ENCODE measurements around the gene FLT1. TPM values are rescaled to one million over a fixed set of nuclear protein-coding genes. Genes with fewer than 3 reads are reported as not detected.

The FLT1 gene
- total RNA-seq, 4 donors from 2014 or later, result 12.5 to 46.2 (median 31.3) TPM

- H3K27me3 ChIP-seq, result no peaks in the 10 kb centered on the region
- 95% methylated on average over 4 of the region's 4 CpGs for whole genome bisulfite sequencing
- no peak overlapping the region for H3K4me3 ChIP-seq
- TF ChIP-seq EP300 (IDR thresholded peaks at IDR 0.05) (no peak), POLR2A (IDR thresholded peaks at IDR 0.05; ENCODE audit: low read depth) (no peak), POLR2AphosphoS5 (IDR thresholded peaks at IDR 0.05) (no peak)
- TF ChIP-seq, protein P1, sequence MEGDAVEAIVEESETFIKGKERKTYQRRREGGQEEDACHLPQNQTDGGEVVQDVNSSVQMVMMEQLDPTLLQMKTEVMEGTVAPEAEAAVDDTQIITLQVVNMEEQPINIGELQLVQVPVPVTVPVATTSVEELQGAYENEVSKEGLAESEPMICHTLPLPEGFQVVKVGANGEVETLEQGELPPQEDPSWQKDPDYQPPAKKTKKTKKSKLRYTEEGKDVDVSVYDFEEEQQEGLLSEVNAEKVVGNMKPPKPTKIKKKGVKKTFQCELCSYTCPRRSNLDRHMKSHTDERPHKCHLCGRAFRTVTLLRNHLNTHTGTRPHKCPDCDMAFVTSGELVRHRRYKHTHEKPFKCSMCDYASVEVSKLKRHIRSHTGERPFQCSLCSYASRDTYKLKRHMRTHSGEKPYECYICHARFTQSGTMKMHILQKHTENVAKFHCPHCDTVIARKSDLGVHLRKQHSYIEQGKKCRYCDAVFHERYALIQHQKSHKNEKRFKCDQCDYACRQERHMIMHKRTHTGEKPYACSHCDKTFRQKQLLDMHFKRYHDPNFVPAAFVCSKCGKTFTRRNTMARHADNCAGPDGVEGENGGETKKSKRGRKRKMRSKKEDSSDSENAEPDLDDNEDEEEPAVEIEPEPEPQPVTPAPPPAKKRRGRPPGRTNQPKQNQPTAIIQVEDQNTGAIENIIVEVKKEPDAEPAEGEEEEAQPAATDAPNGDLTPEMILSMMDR (IDR thresholded peaks at IDR 0.05), result no peak
- H3K4me1 ChIP-seq, result peaks cover 0 to 10% (median 8%) of the 10 kb centered on the region in 4 donors
- DNase-seq (ENCODE audit: extremely low spot score), result no peak
- intact Hi-C loops (cut with DNase I), result no loop called here
- H3K9me3 ChIP-seq, result no peaks in the 10 kb centered on the region
- H3K27ac ChIP-seq (replicated peaks in 1 of 4), result no peak overlapping the region
- H3K36me3 ChIP-seq, result peaks cover 0 to 27% (median 0%) of the 10 kb centered on the region in 4 donors
Measured at GRCh38 chr13:28426381-28426780, 68.5 kb downstream of the FLT1 start.

DNA sequence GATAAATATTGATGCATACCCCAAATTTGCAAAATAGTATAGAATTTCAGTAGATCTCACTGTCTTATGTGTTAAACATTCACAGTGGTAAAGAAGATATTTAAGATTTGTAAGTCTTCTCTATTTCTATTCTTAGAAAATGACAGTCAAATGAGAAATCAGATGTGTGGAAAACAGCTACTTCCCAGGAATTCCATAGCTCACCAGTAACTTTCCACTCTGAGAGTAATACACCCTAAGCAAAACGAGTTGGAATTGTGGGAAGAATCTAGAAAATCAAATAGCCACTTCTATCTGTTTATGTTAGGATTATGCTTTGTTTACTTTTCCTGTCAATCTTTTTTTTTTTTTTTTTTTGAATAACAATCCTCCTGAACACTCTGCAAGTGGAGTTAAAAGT lies 69.1 kb downstream of the FLT1 start:
- Histone ChIP-seq H3K27ac (replicated peaks in 1 of 4) (no peak overlapping the region), H3K27me3 (no peaks in the 10 kb centered on the region), H3K36me3 (peaks cover 0 to 25% (median 0%) of the 10 kb centered on the region in 4 donors), H3K4me3 (no peak overlapping the region), H3K4me1 (peaks cover 0 to 10% (median 8%) of the 10 kb centered on the region in 4 donors), H3K9me3 (no peaks in the 10 kb centered on the region)
- no peak for DNase-seq (ENCODE audit: extremely low spot score)
- intact Hi-C loops (cut with DNase I), result no loop called here
- WGBS, result 43% methylated on average over 1 of the region's 1 CpG
- TF ChIP-seq POLR2AphosphoS5 (IDR thresholded peaks at IDR 0.05), result no peak
- no peak for TF ChIP-seq EP300 (IDR thresholded peaks at IDR 0.05)
- TF ChIP-seq, protein P1 (IDR thresholded peaks at IDR 0.05), result no peak
- no peak for TF ChIP-seq POLR2A (IDR thresholded peaks at IDR 0.05; ENCODE audit: low read depth)

GRCh38 chr13:28424541-28424940 lies 70.4 kb downstream of the FLT1 start:
- peaks cover 0 to 10% (median 8%) of the 10 kb centered on the region in 4 donors for H3K4me1 ChIP-seq
- 86% methylated on average over 4 of the region's 4 CpGs for WGBS
- no peak overlapping the region for H3K4me3 ChIP-seq
- H3K36me3 ChIP-seq, result peaks cover 0 to 20% (median 0%) of the 10 kb centered on the region in 4 donors
- intact Hi-C loops (cut with DNase I), result no loop called here
- TF ChIP-seq EP300 (IDR thresholded peaks at IDR 0.05) (no peak), POLR2AphosphoS5 (IDR thresholded peaks at IDR 0.05) (no peak), POLR2A (IDR thresholded peaks at IDR 0.05; ENCODE audit: low read depth) (no peak)
- TF ChIP-seq, protein P1 (IDR thresholded peaks at IDR 0.05), result no peak
- no peaks in the 10 kb centered on the region for H3K27me3 ChIP-seq
- no peak overlapping the region for H3K27ac ChIP-seq (replicated peaks in 1 of 4)
- DNase-seq (ENCODE audit: extremely low spot score), result no peak
- H3K9me3 ChIP-seq, result no peaks in the 10 kb centered on the region

DNA sequence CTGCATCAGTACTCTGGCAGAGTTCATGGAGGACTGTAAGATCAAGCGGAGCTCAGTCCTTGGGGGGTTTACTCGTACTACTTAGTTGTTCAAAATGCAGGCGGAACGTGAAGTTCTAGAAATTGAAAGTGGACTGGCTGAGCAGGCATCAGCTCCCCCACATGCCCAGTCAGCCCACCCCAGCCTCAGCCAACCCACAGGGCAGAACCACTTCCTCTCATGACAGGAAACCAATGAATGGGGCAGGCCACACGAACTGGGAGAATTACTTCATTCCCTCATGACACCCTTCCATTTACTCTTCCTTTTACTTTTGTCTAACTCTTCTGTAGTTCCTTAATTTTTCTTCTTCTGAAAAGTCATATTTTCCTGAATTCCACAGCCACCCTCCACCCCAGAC lies 71.9 kb downstream of the FLT1 start:
- no peaks in the 10 kb centered on the region for H3K9me3 ChIP-seq
- no peaks in the 10 kb centered on the region for H3K27me3 ChIP-seq
- H3K36me3 ChIP-seq, result peaks cover 0 to 24% (median 0%) of the 10 kb centered on the region in 4 donors
- no peak overlapping the region for H3K4me3 ChIP-seq
- DNase-seq (ENCODE audit: extremely low spot score), result no peak
- no peak for TF ChIP-seq POLR2A (IDR thresholded peaks at IDR 0.05; ENCODE audit: low read depth)
- TF ChIP-seq, protein P1 (IDR thresholded peaks at IDR 0.05), result no peak
- H3K27ac ChIP-seq (replicated peaks in 1 of 4), result no peak overlapping the region
- 72% methylated on average over 5 of the region's 5 CpGs for WGBS
- peaks cover 0 to 10% (median 8%) of the 10 kb centered on the region in 4 donors for H3K4me1 ChIP-seq
- intact Hi-C loops (cut with DNase I), result no loop called here

Data from esophagus muscularis mucosa (tissue), 4 donors.